Activated CD4-positive, alpha-beta T cell treated with anti-CD3 and anti-CD28 coated beads, Interleukin-2, amount 50 U/mL, for 4 hours (primary cell): ENCODE results near the gene ACCS.

Source experiments
- DNase-seq, 2 experiments: peaks; one replicate each; pipeline ENCODE4 v3.0.0-alpha.2; 2020

ACCS gene, protein sequence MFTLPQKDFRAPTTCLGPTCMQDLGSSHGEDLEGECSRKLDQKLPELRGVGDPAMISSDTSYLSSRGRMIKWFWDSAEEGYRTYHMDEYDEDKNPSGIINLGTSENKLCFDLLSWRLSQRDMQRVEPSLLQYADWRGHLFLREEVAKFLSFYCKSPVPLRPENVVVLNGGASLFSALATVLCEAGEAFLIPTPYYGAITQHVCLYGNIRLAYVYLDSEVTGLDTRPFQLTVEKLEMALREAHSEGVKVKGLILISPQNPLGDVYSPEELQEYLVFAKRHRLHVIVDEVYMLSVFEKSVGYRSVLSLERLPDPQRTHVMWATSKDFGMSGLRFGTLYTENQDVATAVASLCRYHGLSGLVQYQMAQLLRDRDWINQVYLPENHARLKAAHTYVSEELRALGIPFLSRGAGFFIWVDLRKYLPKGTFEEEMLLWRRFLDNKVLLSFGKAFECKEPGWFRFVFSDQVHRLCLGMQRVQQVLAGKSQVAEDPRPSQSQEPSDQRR

DNA sequence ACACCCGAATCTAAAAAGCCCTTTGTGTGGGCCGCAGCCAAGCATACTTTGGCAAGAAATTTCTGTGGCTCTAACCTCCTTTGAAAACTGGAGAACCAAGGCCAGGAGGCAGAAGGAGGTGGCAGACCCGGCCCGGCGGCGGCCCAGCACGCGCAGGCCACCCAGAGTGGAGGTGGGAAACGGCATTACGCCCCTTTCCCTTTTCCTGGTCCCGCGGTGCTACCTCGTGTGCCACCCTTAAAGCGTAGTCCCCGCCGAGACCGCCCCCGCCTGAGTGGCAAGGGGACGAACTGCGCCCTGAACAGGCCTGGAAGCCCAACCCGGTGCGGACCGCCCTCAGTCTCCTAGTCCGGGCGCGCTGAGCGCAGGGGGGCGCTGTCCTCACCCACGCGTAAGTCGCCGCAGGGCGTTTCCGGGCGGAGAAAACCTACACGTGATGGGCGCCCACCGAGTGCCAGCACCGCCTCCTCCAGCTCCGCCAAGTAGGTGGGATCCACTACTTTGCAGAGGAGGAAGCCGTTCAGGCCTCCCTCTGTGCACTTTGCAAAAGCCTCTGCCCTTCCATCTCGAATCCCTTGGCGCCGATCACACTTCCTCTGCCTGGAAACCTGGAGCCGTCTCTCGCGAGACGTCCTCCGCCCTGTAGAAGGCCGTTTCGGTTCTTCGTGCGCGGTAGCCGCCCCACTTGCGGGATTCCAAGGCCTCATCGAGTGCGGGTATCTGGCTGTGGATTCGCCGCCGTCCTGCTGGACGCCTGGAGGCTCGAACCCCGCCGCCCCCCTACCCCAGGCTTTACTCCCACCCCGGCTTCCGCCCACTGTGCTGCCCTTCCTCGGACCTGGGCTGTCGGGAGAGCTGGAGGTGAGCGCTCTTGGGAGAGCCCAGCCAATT is at the start of gene ACCS:
Gene ACCS (plus strand): TSS at position 430 of the 891 bp plus-strand sequence. CDS start 1,358 bp downstream, outside the sequence.
- peak; percentile 78 to 81 for DNase-seq

DNA sequence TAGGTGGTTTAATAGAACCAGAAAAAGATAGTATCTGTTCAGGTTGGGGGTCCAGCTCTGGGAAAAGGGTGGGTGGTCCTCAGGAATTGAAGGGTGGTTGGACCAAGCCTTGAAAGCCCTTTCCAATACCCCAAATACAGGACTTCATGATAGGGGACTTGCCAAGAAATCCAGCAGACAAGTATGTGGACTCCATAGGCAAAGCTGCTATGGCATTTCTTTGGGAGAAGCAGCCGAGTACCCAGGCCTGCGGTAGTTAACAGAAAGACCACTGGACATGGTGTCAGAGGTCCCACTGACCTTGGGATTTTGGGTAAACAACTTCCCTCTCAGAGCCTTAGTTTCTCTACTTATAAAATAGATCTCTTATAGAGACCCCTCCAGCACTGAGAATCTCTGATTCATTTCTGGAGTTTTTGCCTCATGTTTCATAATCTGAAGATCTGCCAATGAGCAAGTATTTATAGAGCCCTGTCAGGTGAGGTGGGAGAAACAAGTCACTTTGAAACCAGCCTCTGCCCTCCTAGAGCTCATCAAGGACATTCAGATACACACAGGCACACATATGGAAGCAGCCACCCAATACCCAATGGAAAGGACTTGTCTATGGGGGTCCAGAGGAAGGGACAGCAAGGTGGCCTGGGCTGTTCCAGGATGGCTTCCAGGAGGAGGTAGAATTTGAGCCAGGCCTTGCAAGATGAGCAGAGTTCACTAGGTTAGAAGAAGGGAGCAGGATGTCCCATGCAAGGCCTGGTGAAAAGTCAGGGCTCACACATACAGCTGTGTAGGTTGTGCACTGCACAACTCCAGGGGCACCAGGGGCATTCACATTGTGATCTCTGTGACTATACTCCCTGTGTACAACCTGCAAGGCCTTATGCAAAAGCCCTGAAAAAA is 49.3 kb upstream of the ACCS start:
- DNase-seq = no peak

- no peak for DNase-seq
Measured at GRCh38 chr11:44017443-44018126, 48.5 kb upstream of the ACCS start.

- no peak for DNase-seq
Measured at GRCh38 chr11:44018127-44018521, 47.9 kb upstream of the ACCS start.

GRCh38 chr11:44018829-44019228 is 47.2 kb upstream of the ACCS start:
- no peak for DNase-seq

DNA sequence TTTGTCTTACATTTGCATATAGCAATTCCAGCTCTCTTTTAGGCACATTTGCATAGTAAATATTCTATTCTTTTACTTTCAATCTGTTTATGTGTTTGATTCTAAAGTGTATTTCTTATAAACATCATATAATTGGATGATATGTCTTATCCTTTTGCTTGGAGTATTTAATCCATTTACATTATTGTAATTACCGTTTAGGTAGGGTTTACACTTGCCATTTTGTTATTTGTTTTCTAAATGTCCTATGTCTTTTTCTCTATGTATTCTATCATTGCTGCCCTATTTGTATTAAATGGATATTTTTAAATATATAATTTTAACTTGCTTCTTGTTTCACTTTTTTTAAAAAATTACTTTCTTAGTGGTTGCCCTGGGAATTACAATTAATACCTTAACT is 41.1 kb upstream of the ACCS start:
- no peak for DNase-seq

- DNase-seq = no peak
Measured at GRCh38 chr11:44025727-44026126, 40.3 kb upstream of the ACCS start.

GRCh38 chr11:44028401-44028800 is 37.7 kb upstream of the ACCS start:
- no peak for DNase-seq

GRCh38 chr11:44028816-44029506 is 37.1 kb upstream of the ACCS start:
- DNase-seq = no peak

DNA sequence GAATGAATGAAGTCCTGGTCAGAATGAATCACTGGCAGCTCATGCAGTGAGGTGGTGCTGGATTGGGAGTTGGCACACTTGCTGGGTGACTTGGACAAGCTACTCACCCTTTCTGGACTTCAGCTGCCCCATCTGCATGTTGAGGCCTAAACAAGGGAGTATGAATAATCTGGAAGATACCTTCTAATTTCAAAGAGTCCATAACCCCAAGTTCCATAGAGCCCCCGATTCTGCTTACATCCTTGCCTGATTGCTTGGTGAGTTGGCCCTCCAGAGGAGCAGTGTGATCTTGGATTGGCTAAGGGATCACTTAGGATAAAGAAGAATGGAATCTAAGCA is 36.6 kb upstream of the ACCS start:
- no peak for DNase-seq

GRCh38 chr11:44029977-44030911 is 35.8 kb upstream of the ACCS start:
- no peak for DNase-seq

GRCh38 chr11:44030996-44031395 is 35.1 kb upstream of the ACCS start:
- DNase-seq = no peak

DNA sequence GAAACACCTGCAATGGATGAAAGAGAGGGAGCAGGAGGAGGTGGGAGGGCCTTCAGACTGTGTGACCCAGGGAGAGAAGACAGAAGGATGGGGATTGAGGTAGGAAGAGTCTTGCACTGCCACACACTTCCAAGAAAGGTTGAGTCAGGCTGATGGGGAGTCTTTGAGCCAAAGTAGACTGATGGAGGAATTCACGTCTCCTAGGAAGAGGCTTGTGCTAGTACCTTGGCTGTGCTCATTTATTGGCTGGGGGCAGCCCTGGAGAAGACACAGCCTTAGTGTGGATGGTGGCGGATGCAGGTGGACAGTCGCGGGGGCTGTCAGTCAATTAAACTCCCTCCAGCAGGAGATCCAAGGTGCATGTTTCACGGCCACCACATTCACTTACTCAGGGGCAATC is 34.5 kb upstream of the ACCS start:
- no peak for DNase-seq

DNA sequence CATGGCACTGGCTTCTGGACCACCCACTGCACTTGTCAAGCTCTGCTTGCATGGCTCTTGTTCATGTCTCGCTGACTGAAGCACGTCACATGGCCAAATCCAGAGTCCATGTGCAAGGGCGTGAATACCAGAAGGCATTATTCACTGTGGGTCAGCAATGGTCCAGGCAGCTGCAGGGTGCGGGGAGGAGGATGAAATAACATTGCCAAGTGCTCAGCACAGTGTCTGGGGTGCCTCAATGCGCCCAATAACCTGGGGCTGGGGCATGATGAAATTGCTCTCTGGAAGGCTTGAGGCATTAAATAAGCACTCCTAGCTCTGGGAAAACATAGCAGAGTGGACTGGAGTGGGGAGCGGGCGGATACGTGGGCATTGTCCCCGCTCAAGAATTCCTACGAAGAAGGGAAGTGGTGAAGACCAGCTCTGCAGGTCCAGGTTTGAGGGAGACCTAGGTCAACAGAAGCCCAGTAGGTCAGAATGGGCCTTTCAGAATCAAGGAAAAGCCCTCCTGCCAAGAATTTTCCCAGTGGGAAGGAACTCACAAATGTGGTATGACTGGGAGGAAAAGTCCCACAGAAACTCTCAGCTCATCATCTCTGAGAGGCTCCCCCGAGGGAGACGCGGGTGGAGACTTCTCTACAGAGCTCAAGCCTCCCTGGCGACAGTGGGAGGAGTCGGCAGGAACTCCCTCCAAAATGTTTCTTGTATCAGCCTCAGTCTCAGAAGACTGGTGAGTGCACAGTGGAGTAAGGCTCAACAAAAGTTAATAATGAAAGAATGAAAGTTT is 33.6 kb upstream of the ACCS start:
- no peak for DNase-seq

DNA sequence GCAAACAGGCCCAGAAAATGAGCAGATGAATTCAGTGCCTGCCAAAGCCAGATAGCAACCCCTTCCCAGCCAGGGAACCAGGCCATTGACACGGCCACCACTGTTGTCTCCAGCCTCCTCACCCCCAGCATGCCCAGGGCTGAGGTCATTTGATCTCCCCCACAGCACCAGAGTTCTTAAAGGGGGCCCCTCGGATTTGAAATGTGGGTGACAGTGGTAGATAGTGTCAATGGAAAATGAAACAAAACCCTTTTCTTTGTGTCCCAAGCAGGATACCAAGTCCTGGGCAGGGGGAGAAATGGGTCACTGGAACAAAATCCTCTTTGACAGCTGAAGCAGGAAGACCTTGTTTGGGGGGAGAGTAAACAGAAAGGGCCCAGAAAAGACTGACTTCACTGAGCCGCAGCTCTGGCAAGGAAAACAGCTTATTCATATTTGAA is 32.6 kb upstream of the ACCS start:
- DNase-seq = no peak

GRCh38 chr11:44033856-44034255 is 32.2 kb upstream of the ACCS start:
- no peak for DNase-seq

DNA sequence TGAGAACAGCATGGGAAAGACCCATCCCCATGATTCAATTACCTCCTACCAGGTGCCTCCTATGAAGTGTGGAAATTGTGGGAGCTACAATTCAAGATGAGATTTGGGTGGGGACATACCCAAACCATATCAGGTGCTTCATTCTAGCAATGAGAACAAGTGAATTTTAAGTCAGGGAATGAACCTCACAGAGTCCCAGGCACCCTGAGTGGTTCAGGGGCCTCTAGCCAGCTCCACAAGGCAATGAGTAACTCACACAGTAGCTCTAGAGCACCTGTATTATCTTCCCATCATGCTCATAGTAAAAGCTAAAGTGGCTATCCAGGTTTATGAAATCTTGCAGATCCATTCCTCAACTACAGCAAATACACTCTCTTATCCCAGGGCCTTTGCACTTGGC is 31.4 kb upstream of the ACCS start:
- no peak for DNase-seq

DNA sequence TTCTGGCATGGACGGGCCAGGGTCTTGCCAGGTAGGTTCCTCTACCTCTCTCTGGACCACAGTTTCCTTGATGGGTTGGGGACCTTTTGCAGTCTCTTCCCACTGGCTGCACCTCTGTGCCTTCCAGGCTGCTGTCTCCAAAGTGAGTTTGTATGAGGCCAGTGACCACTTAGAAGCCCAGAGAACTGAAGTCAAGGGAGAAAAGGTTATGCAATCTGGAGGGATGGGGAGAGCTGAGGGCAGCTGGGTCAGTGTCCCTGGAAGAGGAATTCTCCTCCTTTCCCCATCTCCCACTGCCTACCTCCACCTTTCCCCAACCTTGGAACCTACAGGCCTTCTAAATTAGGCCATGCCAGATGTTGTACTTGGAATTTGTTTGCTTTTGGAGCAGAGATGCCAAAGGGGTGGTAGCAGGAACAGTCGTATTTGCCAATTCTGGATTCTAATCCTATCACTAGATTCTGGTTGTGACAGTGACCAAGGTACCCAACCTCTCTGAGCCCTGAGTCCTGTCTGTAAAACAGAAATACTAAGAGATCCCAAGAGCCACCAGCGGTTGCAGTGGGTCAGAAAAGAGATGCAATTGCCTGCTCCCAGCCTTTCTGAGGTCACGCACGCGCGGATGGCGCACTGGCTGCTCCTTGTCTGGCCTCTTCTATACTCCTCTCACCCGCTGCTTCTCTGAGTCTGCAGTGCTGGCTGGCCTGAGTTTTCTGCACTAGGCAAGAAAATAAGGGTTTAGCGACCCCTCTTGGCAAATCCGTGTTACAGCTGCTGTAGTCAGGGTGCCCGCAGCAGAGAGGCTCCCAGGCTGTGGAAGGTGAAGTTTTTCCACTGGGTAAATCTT is 29.0 kb upstream of the ACCS start:
- no peak for DNase-seq

GRCh38 chr11:44037658-44037998 is 28.4 kb upstream of the ACCS start:
- no peak for DNase-seq
